HG03354 (cell line): ENCODE data around the gene LASP1NB.
"Not testable (repeated sequence)": the region's sequence is repeated elsewhere in the genome, so short reads cannot be mapped to it uniquely, and the experiment has no call there.

Experiments
- ATAC-seq: cut with Tn5 transposase; IDR thresholded peaks from one replicate; pipeline ENCODE4 v1.9.1; 2021; ENCODE audit warnings: mild to moderate bottlenecking; ENCODE audit not compliant: unreplicated experiment, poor library complexity, severe bottlenecking

The LASP1NB gene

GRCh38 chr17:38947189-38947588, 21.8 kb downstream of the LASP1NB start:
- no peak for ATAC-seq

DNA sequence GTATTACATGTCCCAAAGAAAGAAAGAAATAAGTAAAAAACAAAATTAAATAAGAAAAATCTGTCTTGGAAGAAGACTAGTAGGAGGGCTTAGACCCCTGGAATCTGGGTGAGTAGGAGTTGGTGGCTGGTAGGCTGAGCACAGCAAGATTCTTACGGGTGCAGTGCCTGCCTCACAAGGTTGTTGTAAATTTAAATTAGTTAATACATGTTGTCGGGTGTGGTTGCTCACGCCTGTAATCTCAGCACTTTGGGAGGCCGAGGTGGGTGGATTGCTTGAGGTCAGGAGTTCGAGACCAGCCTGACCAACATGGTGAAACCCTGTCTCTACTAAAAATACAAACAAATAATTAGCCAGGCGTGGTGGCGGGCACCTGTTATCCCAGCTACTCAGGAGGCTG, 28.4 kb downstream of the LASP1NB start:
- not testable (repeated sequence) for ATAC-seq

GRCh38 chr17:38958326-38958725, 32.9 kb downstream of the LASP1NB start:
- no peak for ATAC-seq

DNA sequence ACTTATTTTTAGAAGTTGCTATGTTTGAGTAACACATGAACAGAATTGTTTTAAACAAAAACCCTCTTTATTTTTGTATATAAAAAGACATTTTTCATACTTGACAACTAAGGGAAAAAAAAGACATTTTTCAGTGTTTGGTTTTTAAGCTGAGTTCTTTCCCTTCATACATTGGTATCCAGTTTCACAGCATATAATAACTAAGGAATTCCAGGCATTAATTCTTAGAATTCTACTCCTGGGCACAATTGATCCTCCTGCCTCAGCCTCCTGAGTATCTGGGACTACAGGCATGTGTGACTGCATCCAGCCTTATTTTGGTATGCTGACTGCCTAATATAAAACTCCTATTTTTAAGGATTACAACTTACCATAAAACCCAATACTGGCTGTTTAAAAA, 33.3 kb downstream of the LASP1NB start:
- no peak for ATAC-seq

DNA sequence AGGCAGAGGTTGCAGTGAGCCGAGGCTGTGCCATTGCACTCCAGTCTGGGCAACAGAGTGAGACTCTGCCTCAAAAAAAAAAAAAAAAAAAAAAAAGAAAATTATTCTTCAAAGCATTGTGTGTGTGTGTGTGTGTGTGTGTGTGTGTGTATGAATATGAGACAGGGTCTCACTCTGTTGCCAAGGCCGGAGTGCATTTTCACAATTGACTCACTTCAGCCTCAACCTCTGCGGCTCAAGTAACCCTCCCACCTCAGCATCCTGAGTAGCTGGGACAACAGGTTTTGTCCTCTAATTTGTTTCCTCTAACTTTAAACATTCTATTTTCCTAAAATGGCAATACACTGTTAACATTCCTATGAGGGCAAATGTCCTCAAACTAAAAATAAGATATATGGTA, 34.1 kb downstream of the LASP1NB start:
- no peak for ATAC-seq

GRCh38 chr17:38960402-38960801, 35.0 kb downstream of the LASP1NB start:
- ATAC-seq = no peak

DNA sequence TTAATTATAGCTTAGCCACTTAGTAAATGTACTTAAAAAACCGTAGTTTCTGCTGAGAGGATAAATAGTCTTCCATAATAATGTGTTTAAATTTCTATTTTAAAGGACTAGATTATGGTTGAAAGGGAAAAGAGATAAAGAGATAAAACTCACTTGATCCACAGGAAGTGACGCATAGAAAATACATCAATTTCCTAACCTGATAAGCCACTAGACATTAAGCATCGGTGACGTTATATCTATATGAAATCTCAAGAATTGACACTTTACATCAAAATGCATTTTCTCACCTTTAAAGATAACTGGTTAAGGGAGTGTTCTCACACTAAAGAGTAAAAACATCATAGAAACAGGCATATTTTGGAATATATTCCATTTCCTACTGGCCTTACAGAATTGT, 36.0 kb downstream of the LASP1NB start:
- no peak for ATAC-seq

GRCh38 chr17:38967290-38967738, 41.9 kb downstream of the LASP1NB start, which contains the start of gene FBXO47:
TSS of gene FBXO47 (minus strand) at chr17:38967403. CDS start at chr17:38963025, 4,378 bp downstream.
- ATAC-seq = no peak

DNA sequence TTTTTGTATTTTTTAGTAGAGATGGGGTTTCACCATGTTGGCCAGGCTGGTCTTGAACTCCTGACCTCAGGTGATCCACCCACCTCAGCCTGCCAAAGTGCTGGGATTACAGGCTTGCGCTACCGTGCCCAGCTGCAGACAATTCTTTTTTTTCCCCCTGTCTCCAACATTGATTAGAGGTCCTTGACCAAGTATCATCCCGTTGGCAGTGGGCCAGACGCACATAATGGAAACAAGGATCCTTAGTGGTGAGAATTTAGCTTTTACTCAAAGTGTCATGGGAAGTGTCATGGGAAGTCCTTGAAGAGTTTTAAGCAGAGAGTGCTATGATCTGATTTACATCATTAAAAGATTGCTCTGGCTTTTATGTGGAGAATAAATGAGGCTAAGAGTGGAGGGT, 43.9 kb downstream of the LASP1NB start:
- no peak for ATAC-seq

DNA sequence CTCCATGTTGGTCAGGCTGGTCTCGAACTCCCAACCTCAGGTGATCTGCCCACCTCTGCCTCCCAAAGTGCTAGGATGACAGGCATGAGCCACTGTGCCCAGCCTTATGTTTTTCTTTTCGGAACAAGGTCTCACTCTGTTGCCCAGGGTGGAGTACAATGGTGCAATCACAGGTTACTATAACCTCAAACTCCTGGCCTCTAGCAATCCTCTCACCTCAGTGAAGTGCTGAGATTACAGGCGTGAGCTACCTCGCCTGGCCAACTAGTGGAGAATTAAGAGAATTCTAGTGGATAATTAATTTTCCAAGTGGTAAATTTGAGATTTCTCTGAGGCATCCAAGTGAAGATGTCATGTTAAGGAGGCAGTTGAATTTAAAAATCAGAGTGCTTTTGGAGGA, 44.7 kb downstream of the LASP1NB start:
- ATAC-seq = no peak

GRCh38 chr17:38970804-38971203, 45.4 kb downstream of the LASP1NB start:
- ATAC-seq = no peak

DNA sequence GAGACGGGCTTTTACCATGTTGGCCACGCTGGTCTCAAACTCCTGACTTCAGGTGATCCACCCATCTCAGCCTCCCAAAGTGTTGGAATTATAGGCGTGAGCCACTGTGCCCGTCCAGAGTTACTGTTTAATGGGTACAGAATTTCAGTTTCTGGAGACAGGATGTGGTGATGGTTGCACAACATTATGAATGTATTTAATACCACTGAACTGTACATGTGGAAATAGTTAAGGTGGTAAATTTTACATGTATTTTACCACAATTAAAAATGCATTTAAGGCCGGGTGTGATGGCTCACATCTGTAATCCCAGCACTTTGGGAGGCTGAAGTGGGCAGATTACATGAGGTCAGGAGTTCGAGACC, 50.8 kb downstream of the LASP1NB start:
- not testable (repeated sequence) for ATAC-seq

- no peak for ATAC-seq
These were observed 52.8 kb downstream of the LASP1NB start for GRCh38 chr17:38978180-38978579.
